HG02970 (cell line): ENCODE results near the gene KCNE3.

Source experiments
- ATAC-seq: cut with Tn5 transposase; IDR thresholded peaks from one replicate; pipeline ENCODE4 v1.9.1; 2021; ENCODE audit warnings: mild to moderate bottlenecking, moderate library complexity, moderate number of reproducible peaks; ENCODE audit not compliant: unreplicated experiment, low FRiP score

KCNE3 gene, protein sequence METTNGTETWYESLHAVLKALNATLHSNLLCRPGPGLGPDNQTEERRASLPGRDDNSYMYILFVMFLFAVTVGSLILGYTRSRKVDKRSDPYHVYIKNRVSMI

DNA sequence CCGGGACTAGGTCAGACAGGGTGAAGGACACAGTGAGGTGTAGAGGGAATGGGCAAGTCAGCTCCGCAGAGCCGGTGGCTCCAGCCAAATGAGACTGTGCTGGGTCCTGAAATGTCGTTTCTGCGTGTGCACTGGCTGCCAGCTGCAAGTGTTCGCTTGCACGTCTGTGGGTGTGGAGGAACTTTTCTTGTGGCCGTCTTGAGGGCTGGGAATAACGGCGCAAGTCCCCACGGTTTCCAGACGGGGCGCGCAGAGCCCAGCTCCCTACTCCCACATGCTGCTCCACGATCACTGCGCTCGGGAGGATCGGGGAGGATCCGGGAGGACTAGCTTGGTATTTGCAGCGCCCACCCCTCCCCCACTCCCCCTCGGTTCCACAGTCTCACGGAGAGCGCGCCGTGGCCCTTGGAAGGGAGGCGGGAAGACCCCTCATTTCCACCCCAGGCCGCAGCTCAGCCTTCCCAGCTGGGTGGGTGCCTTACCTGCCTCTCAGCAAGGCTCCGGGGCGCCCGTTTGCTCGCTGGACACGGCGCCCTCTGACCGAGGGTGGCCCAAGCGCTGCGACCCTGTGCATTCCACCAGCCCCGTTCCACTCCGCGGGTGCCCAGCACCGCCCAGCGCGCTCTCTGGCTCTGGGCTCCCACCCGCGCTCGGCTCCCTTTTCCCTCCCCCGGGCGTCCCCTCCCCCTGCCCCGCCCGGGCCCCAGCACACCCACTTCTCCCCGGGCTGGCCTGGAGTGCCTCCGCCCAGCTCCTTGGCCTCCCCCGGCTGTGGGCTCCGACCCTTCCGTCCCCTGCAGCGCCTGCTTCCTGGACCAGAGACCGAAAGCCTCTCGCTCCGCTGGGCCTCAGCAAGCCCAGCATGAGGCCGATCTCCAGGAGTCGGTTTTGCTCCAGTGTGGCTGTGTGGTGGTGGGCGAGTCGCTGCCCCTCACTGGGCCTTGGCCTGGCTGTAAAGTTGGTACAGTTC, at the start of gene KCNE3:
KCNE3 (minus strand) TSS at position 634 of the 970 bp plus-strand sequence. CDS start 9,986 bp downstream, outside the sequence.
- ATAC-seq = no peak

DNA sequence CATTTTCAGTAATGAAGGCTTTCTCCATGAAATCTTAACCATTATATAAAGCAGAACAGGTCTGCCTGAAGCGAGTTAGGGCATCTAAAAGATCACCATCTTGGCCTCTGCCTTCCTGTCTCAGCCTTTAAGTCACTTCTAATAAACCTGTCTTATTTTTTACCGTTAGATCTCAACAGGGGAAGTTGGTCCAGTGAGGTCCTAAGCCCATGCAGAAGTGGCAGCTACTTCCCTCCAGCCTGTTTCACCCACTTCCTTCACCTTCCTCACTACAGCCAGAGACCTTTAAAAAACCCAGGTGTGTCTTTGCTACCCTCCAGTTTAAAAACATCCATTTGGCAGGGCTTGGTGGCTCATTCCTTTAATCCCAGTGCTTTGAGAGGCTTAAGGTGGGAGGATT, 40.2 kb upstream of the KCNE3 start:
- ATAC-seq = no peak

DNA sequence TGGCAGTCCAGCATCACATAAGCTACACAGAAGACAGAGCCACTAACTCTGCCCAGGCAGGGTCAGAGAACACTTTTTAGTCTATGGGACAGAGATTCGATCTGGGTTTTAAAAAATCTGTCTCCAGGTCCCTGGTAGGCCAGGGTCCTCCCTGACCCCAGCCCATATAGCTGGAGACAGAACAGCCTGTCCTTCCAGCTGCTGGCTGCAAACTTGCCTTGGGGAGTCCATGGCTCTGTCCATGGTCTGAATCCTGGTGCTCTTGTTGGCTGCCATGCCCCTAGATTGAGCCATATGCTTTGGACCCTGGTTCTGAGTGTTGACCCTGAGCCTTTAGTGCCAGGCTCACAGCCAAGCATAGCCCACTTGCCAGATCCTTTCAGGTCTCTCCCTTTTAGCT, 39.5 kb upstream of the KCNE3 start:
- no peak for ATAC-seq

DNA sequence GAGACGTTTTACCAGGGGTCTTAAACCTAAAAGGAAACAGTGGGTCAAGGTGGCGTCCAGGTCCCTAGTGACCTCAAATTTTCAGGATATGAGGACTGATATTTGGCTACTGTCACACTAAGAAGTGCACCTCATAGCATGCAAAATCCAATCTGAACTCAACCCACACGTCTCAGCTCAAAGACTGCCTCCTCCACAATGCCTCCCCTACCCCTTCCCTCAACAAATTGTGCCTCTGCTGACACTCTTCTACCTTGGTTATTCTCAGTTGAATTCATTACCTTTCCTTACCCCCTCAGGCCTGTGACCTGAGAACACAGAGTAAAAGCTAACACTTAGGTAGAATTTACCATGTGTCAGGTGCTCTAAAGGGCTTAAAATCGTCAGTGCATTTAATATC, 38.6 kb upstream of the KCNE3 start:
- no peak for ATAC-seq

DNA sequence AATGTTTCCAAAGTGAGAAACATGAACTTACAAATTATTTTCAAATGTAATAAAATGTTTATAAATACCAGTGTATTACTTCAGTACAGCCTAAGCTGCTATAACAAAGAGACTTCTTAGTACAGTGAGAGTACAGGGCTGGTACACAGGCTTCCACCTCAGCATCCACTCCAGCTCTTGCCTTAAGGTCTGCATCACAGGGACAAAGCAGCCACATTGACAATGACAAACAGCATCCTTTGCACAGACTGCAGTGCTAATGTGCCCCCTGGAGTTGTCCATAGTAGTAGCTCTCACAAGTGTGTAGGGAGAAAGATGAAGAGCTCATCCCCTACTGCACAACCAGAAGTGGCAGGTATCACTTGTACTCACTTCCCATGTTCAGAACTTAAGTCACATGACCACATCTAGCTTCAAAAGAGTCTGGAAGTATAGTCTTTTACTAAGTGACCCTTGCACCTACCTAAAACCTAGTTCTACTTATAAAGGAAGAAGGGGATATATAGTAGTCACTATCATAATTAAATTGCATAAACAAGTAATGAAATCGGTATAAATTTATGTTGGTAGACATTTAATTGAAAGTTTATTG, 36.8 kb upstream of the KCNE3 start:
- ATAC-seq = no peak

DNA sequence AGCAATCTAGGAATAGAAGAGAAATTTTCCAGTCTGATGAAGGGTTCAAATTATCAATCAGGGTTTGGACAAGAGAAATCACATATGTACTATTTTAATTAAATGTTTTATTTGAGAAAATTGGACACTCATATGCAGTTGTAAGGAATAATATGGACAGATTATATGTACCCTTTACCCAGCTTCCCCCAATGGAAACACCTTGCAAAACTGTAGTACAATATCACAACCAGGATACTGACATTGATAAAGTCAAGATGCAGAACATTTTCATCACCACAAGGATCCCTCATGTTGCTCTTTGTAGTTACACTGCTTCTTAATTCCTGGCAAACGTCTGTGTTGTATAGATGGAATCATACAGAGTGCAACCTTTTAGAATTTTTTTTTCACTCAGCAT, 27.6 kb upstream of the KCNE3 start:
- ATAC-seq = no peak

DNA sequence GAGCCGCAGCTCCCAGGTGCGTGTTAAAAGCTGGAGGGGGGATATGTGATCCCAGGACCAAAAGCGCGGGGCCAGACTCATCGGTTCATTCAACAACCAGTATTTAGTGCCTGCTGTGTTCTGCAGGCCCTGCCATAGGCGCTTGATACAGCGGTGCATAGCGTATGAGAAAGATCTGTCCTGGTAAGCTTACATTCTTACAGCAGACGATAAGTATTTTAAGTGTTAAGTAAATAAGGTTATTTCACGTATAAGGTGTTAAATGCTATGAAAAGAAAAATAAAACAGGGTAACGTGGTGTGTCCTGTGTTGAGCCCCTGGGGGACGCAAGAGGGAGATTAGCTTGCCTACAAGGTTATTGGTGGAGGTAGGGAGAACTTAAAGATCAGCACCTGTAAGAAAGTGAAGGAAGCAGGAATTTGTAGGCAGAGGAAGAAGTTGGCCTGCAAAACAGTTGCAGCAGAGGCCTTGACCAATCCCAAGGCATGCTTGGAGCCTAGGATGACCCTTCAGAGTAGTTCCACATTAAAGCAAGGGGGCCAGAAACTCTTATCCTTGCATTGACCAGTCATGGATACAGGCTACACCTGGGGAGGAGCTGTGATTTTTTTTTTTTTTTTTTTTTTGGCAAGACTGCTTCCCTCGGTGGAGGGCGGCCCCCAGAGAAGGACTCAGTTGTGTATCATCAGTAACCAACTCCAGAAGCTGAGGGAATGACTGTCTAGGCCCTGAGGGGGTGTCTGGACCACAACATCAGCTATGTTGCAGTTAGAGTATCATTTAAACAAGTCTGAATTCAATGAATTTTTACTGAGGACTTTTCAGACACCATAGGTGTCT, 26.7 kb upstream of the KCNE3 start:
- no peak for ATAC-seq

DNA sequence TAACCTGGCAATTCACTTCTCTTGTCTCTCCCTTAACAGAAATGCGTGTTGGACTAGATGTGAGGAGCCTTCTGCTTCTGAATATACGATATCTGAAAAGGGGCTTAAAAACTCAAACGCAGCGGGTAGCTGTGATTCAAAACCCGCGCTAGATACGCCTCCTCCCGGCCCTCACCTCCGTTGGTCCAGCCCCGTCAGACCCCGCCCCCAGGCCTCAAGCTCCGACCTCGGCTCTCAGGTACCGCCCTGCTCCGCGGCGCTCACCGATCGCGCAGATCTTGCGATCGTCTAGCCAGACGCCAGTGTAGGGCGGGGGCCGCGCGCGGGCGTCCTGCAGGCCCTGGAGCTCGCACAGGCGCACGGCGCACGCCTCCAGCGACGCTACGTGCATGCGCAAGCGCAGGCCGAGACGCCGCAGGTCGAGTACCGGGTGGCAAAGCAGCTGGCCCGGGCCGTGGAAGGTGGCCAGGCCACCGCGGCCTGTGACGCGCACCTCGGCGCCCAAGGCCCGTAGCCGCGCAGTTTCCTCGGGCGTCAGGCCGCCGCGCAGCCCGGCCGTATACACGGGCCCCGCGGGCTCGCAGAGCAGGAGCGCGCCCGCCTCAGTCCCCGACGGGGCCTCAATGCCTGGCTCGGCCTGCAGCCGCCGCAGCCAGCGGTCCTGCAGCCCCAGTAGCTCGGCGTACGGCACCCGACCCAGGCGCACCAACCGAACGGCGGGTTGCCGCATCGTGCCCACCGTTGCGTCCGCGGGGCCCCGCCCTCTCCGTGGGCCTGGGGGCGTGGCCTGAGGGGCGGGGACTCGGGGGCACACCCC, 25.8 kb upstream of the KCNE3 start, which contains the start of gene LIPT2:
LIPT2 (minus strand) TSS at position 751 of the 817 bp plus-strand sequence; CDS start at position 730, 21 bp downstream.
- peak; percentile 93 for ATAC-seq

DNA sequence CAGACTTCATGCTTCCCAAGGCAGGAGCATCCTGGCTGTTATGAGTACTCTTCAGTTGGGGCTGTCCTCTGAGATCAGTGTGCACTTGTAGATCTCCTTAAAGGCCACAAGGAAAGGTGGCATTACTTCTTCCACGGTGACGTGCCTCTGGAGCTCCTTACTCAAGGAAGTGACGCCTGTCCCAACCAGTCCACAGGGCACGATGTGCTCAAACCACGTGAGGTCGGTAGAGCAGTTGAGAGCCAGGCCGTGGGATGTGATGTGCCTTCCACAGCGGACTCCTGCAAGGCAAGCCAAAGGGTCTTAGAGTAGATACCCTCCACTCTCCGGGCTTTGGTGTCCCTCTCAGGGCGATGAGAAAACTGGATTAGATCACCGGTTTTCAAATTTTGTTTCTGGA, 24.7 kb upstream of the KCNE3 start:
- no peak for ATAC-seq

DNA sequence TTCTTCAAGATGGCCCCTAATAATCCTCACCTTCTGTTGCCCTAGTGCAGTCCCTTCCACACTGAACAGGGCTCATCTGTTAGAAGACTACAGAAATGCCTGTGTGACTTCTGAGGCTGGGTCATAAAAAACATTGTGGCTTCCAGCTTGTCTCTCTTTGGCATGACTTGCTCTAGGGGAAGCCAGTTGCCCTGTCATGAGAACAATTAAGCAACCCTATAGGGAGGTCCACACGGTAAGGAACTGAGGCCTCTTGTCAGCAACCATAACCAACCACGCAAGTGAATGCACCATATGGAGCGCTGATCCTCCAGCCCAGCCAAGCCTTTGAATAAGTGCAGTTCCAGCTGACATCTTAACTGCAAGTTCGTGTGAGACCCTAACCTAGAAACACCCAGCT, 23.6 kb upstream of the KCNE3 start:
- ATAC-seq = no peak

DNA sequence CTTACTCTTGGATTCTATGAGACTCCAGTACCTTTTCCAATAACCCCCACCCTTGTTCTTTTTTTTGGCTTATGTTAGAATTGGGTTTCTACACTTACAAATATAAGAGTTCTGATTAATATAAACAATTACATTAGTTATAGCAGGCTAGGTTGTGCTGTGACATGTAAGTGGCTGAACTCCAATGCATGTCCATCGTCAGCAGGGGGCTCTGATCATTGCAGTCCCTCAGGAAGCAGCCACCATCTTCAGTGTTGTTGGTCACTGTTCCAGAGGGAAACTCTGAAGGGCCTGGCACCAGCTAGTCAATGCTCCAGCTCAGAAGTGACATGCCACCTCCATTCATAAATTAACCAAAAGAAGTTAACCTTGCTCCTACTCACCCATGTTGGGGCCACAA, 20.5 kb upstream of the KCNE3 start:
- ATAC-seq = no peak

DNA sequence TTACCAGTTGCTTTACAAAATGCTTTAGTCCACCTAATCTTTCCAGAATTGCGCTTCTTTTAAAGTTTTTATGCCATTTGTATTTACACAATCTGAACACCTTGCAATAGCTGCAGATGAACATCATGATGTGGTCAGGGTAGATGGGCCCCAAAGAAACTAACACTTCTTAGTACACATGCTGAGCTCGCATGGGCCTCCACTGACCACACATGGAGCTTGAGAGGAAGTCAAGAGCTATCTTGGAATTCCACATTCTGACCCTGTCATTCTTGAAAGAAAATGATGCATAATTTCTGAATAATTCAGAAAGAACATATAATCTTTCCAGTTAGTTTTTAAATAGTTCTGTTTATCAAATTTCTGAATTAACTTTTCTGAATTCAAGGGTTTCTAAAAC, 18.5 kb upstream of the KCNE3 start:
- ATAC-seq = no peak

DNA sequence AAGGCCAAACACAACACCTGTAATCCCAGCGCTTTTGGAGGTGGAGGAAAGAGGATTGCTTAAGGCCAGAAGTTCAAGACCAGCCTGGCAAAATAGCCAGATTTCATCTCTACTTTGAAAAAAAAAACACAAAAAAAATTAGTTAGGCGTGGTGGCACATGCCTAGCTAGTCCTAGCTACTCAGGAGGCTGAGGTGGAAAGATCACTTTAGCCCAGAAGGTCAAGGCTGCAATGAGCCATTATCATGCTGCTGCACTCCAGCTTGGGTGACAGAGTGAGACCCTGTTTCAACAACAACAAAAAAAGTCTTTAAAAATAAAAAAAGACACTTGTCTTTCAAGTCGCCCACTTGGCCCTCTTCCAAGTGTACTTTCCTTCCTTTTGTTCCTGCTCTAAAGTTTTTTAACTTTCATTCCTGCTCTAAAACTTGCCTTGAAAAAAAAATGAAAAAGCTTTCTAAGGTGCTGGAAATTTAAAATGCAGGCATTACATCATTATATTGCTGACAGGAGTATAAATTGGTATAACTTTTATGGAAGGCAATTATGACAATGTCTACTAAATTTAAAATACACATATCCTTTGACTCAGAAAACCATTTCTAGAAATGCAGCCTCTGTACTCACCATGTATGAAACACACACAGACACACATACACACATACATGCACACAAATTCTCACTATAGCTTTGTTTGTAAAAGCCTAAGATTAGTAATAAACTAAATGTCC, 13.5 kb upstream of the KCNE3 start:
- no peak for ATAC-seq

DNA sequence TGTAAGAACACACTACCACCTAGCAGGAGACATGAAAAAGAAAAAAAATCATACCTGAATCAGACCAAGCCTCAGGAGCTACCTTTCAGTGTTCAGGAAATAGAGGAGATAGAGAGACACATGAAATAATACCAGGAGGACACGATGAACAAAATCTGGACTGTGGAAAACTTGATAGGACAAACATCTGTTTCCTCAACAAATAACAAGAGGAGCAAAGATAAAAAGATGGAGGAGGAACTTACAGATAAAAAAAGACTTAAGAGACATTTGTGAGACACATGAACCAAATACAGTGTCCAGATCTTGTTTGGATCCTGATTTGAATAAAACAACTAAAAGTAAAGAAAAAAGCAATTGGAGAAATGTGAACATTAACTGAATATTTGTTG, 12.4 kb upstream of the KCNE3 start:
- ATAC-seq = no peak

DNA sequence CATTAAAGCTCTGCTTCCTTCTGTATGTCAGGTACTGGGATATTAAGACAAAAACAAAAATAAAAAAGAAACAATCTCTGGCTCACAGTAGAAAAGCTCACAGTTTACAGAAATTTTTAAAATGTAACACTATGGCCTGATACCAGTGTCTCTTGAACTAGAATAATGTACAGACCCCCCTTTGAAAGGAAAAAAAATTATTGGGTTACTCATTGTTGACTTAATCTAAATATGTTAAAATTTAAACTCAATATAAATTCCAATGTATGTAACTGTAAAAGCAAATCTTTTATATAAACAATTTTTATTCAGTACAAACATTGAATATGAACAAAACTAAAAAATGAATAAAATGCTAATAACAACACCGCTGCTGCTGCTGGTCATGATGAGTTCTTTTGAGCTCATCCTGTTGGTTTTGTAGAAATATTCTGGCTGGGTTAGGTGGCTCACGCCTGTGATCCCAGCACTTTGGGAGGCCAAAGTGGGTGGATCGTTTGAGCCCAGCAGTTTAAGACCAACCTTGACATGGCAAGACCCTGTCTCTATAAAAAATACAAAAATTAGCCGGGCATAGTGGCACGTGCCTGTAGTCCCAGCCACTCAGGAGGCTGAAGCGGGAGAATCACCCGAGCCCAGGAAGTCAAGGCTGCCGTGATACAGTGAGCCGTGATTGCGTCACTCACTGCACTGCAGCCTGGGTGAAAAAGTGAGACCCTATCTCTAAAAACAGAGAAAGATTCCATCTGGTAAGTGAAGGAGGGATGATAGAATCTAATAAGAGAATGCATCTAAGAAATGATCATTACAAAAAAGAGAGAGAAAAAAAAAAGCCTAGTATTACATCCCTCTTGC, 11.8 kb upstream of the KCNE3 start:
- no peak for ATAC-seq

DNA sequence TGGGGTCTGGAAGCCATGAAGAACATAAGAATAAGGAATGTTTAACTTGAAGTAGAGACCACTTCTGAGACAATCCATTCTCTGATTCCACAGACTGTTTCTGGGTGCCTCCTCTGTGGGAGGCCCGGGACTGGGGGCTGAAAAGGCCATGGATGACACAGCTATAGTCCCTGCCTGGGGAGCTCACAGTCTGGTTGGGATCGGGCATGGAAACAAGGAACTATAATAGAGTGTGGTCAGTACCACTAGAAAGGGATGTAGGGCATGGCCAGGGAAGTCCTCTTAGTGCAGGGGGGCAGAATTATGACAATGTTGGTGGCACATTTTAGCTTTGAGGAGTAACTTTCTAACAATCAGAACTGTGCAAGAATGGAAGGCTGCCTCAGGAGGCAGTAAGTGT, 9.2 kb upstream of the KCNE3 start:
- ATAC-seq = no peak

DNA sequence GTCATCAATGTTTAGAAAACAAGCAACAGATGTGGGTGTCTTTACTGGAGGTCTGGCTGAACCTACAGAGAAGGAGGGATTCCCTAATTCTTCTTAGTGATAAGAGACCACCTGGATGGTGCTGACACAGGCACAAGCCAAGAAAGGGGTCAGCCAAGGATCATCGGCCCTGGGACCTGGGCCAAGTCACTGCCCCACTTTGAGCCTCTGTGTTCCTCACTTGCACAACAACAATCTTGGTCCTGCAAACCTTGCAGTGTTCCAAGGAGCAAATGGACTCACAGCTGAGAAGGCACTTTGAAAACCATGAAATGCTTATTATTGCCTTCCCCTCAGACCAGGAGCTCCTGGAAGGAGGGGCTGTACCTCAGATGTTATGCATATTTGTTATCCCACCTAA, 7.0 kb upstream of the KCNE3 start:
- ATAC-seq = no peak
